Ishikawa (cell line): Measurements from ENCODE around the gene RPTOR.

Experiments
- MAX ChIP-seq: IDR thresholded peaks from 2 replicates; pipeline ENCODE4 v1.6.1; 2012
- TAF1 ChIP-seq: IDR thresholded peaks from 2 replicates; pipeline ENCODE4 v1.6.1; 2012; ENCODE audit warnings: low read depth, mild to moderate bottlenecking
- TEAD4 ChIP-seq: IDR thresholded peaks from 2 replicates; pipeline ENCODE4 v1.6.1; 2012
- ZBTB7A ChIP-seq: IDR thresholded peaks from 2 replicates; pipeline ENCODE4 v1.6.1; 2012; ENCODE audit warnings: low read depth

DNA sequence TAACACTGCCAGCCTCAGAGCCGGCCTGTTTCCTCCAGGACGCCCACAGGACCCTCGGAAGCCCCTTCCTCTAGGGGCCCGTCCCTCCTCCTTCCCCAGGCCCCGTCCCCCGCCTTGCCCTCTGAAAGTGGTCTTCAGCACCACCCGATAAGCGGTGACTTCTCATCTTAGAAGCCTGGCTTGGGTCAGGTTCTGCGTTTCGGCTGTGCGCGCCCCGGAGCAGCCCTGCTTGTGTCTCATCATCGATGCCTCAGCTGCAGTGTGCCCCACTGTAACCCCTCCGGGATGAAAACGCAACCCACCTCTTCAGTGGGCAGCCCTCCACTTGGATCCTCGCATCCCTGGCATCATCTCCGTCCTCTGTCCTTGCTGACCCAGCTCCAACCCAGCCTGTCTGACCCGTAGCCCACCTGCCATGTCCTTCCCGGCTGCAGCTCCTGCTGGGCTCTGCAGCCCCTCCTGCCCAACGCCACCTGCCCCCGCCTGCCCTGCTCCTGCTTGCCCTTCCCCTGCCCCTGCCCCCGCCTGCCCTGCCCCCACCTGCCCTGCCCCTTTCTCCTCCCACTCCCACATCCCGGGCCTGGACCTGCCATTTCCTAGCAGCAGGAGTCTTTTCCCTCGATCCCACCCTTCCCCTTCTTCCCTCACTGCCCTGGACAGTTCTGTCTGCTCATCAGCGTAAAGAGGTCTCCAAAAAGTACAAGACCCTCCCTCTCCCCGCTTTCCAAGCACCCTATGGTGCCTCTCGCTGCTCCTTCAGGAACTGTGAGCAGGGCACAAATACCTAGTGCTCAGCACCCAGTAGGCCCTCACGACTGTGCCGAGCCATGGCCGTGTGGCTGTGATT lies 334.5 kb downstream of the RPTOR start:
- TF ChIP-seq TEAD4 (no peak), MAX (no peak), TAF1 (no peak), ZBTB7A (no peak)
